NCI-H1092 (cell line): ENCODE data around the gene ZMAT5.
A peak's percentile ranks its signal among the peaks of the same experiment; 100 is the strongest.

ENCODE experiments used
- DNase-seq: peaks from one replicate; lab custom pipeline; 2025; lab: John Stamatoyannopoulos, UW

The ZMAT5 gene

GRCh38 chr22:29766632-29767170, at the start of gene ZMAT5:
Gene ZMAT5 (minus strand): TSS chr22:29767007. CDS start chr22:29748544, 18,463 bp downstream.
- peak; percentile 96 for DNase-seq

GRCh38 chr22:29816539-29816938, 49.7 kb upstream of the ZMAT5 start:
- no peak for DNase-seq

DNA sequence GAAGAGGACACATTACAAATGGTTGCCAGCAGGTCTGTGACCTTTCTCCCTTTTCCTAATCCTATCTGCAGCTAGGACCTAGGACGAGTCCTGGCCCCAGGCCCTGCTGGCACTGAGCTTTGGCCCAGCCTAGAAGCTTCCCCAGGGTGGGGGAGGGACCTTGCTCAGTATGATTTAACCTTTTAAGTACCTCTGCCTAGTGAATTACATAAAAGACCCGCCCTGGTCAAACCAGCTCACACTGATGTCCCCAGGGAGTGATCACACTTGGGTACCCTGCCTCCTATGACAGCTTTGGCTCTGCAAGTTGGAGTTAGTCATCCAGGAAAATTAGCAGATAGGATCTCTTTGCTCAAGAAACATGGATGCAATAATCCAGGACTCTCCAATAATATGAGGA, 49.3 kb upstream of the ZMAT5 start:
- no peak for DNase-seq

GRCh38 chr22:29815580-29815979, 48.8 kb upstream of the ZMAT5 start:
- DNase-seq = no peak

GRCh38 chr22:29814003-29814402, 47.2 kb upstream of the ZMAT5 start:
- no peak for DNase-seq

GRCh38 chr22:29813563-29813962, 46.8 kb upstream of the ZMAT5 start:
- no peak for DNase-seq

- DNase-seq = no peak
Observed at GRCh38 chr22:29813126-29813525, 46.3 kb upstream of the ZMAT5 start.

DNA sequence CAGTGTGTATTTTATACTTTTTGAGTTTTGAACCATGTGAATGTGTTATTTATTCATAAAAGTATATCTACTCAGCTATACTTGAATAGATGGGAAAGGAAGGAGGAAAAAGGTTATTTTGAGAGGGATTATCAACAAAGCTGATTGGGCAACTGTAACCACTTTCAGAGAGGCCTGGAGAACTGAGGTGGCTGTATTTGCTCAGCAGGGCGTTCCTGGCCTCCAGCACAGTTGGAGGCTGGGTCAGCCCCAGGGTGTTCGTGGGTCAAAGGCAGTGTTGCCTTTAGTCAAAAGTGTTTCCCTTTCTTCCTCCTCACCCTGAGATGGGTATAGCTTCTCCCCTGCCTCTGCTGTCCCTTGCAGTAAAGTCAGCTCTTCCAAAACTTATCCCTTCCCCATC, 44.6 kb upstream of the ZMAT5 start:
- DNase-seq = no peak

GRCh38 chr22:29810216-29810615, 43.4 kb upstream of the ZMAT5 start:
- DNase-seq = no peak

- no peak for DNase-seq
Observed at GRCh38 chr22:29806196-29806595, 39.4 kb upstream of the ZMAT5 start.

GRCh38 chr22:29804985-29805384, 38.2 kb upstream of the ZMAT5 start:
- DNase-seq = no peak

- no peak for DNase-seq
Observed at GRCh38 chr22:29803190-29803589, 36.4 kb upstream of the ZMAT5 start.

GRCh38 chr22:29801796-29802195, 35.0 kb upstream of the ZMAT5 start:
- DNase-seq = no peak

GRCh38 chr22:29801153-29801552, 34.3 kb upstream of the ZMAT5 start:
- no peak for DNase-seq

- no peak for DNase-seq
Observed at GRCh38 chr22:29799217-29799680, 32.4 kb upstream of the ZMAT5 start.

- DNase-seq = no peak
Observed at GRCh38 chr22:29798801-29799200, 32.0 kb upstream of the ZMAT5 start.

DNA sequence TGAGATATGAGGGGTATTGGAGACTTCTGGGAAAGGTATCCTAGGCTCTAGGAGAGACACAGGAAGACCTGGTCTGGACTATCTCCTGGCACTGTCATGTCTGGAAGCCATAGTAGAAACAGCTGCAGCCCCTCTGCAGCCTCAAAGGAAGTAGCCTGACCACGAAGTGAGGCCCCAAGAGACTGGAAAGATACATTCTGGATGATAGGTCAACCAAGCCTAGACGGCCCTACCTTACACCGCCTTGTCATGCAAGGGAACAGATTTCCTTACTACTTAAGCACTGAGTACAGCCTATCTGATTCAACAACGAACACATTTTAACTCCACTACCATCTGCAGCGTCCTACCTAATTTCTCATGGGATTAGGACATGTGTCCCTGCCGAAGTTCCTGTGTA, 31.5 kb upstream of the ZMAT5 start:
- no peak for DNase-seq

DNA sequence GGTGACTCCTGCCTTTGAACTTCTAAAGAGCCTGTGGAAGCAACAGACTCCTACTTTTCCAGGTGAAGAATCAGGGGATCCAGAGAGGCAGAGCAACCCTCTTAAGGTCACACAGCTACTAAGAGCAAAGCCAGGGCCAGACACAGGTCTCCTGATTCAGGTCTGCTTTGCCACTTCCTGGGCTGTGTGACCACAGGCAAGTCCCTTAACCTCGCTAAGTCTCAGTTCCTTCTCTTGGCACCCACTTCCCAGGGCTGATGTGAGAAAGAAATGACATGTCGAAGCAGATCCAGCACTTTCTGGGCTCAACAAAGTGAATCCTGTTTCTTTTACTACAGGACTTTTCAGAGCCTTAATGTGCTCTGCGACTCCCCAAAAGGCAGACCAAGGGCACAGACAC, 30.5 kb upstream of the ZMAT5 start:
- DNase-seq = no peak

- no peak for DNase-seq
Observed at GRCh38 chr22:29795663-29796062, 28.9 kb upstream of the ZMAT5 start.

DNA sequence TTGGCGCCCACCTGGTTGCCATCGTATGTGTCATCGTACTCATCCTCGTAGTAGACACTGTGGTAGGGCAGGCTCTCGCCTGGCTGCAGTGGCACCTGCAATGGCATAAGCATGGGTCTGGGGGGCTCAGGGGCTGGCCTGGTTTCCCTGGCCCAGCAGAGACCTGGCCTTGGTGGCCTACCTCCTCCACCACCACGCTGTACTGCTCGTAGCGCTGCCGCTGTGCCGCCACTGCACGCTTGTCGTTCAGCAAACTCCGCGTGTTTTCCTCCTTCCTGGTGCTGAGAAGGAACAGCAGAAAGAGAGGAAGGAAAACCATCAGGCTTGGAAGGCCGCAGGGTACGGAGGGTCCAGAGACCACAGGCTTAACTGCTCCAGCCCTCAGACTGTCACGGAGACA, 26.6 kb upstream of the ZMAT5 start:
- no peak for DNase-seq

- no peak for DNase-seq
Observed at GRCh38 chr22:29790061-29790460, 23.3 kb upstream of the ZMAT5 start.

- DNase-seq = no peak
Observed at GRCh38 chr22:29788339-29789279, 21.8 kb upstream of the ZMAT5 start.

DNA sequence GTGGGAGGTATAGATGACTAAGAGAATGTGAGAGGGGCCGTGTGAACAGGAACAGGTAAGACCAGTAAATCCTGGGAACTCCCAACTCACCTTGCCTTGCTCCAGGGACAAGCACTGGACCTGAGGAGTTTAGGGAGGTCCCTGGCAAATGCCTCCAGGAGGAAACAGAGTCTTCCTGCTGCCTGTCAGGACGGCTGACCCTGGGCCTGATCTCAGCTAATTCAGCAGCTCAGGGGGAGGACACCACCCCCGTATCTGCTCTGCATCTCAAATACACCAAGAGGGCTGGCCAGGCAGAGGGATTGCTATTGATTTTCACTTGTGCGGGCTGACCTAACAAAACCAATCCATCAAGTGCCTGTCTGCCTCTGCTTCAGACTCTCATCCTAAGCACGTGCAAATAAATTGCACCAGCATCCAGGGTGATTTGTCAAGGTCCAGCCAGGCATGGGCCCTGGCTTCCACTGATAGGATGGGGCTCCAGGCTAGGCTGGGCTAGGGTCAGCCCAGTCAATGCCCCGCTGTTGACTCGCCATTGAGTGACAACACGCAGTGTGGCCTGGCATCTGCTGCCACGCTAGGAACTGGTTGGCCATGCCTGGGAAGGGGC, 20.7 kb upstream of the ZMAT5 start:
- no peak for DNase-seq
